Stimulated activated CD4-positive, alpha-beta T cell treated with anti-CD3 and anti-CD28 coated beads, Interleukin-1b, Interleukin-23, amount 100 ng/mL, for 1 hour (primary cell): ENCODE measurements around the gene TNNT1.
A peak's percentile ranks its signal among the peaks of the same experiment; 100 is the strongest.
"Not testable (repeated sequence)": the region's sequence is repeated elsewhere in the genome, so short reads cannot be mapped to it uniquely, and the experiment has no call there.

Experiments used
- DNase-seq, 2 donors: peaks; one replicate each; pipeline ENCODE4 v3.0.0-alpha.2; 2020; ENCODE audit warnings: low read depth in 2 of 2

The TNNT1 gene, protein sequence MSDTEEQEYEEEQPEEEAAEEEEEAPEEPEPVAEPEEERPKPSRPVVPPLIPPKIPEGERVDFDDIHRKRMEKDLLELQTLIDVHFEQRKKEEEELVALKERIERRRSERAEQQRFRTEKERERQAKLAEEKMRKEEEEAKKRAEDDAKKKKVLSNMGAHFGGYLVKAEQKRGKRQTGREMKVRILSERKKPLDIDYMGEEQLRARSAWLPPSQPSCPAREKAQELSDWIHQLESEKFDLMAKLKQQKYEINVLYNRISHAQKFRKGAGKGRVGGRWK

DNA sequence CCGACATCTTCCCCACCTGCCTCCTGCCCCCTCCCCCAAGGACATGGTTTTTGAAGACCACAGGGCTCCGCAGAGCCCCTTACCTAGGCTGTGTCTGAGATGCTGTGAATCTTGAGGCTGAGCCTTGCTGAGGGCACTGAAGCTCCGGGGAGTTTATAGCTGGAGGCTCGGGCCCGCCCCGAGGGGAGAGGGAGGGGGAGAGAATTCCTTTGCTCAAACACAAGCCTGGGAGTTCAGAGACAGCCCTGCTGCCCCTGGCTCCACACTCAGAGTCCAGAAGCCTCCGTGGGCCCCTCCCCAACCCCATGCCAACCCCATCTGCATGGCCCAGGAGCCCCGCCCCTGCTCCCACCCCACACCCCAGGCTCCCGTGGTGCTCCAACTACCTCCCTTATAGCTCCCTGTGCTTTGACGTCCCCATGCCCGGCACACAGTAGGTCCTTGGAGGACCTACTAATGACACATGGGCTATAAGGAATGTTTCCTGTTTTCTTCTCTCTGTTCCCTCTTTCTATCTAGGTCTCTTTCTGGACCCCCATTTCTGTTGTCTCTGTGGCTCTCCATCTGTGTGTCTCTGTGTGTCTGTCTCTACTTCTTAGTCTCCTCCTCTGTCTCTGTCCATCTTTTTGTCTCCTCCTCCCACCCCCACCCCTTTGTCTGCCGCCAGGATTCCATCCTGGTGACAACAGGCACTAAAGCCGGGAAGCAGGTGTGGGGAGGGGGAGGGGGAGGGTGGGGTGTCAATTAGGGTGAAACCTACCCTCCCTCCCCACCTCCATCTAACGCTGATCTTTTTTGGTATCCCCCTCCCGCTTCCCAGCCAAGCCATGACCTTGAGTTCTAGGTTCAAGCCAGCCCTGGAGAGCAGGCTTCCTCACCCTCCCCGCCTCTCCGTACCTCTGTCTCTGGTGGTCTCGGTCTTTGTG is at the start of gene TNNT1:
Gene TNNT1, minus strand, starts transcription at position 129 of the 926 bp plus-strand sequence. CDS start 2,049 bp downstream, outside the sequence.
- no peak for DNase-seq

GRCh38 chr19:55198651-55199050 is 49.6 kb upstream of the TNNT1 start:
- no peak for DNase-seq

DNA sequence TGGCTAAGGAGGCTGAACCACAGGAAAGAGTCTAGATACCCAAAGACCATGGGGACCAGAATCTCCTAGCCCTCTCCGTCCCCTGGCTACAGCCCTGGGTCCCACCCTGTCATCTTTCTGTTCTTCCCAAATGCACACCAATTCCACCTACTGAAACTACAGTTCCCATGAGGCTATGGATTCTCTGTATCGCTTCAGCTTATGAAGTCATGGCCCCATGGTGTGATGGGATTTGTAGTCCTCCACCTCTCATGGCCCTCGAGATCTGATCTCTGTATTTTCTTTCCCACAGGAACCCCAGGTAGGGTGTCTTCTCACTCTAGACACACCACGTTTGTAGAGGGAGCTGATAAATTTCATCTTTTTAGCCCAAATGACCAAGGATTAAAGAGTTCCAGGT is 48.5 kb upstream of the TNNT1 start:
- no peak for DNase-seq

DNA sequence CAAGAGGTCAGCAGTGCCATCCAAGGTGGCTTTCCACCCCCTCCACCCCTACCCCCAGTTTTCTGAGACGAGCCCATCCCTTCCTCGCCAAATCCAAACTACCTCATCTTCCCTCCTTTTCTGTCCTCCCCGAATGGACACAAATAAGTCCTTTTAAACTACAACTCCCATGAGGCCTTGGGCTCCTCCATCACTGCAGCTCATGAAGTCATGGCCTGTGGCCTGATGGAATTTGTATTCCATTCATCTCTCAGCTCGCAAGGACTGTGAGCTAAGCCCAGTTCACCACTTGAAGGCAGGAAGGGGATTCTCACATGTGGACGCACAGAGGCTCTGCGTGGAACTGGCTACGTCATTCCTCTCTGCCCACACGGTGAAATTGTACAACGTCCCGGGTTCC is 47.8 kb upstream of the TNNT1 start:
- DNase-seq = no peak

DNA sequence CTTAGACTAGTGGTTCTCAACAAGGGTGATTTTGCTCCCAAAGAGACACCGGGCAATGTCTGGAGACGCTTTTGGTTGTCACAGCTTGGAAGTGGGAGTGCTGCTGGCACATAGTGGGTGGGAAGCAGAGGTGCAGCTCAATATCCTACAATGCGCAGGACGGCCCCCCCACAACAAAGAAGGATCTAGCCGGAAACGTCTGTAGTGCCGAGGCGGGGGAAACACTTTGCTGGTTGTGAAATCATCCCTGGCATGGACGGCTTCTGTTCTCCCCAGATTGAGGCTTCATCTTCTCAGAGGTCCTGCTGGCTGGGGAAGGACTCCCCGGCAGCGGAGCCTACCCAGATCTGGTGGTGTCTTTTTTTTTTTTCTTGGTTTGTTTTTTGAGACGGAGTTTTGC is 44.5 kb upstream of the TNNT1 start:
- DNase-seq = no peak

DNA sequence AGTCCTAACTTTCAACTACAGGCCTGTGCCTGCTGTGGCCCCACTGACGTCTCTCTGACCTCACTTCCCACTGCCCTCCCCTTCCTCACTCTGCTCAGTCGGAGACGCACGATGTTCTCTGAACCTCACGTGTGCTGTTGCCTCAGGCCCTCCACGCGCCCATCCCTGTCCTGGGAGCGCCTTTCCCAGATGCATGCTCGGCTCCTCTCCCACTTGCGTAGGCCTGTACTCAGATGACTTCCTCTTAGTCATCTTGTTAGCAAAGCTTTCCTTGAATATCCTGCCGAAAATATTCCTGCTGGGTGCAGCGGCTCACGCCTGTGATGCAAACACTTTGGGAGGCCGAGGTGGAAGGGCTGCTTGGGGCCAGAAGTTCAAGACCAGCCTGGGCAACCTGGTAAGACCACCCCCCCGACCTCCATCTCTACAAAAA is 40.4 kb upstream of the TNNT1 start:
- no peak for DNase-seq

DNA sequence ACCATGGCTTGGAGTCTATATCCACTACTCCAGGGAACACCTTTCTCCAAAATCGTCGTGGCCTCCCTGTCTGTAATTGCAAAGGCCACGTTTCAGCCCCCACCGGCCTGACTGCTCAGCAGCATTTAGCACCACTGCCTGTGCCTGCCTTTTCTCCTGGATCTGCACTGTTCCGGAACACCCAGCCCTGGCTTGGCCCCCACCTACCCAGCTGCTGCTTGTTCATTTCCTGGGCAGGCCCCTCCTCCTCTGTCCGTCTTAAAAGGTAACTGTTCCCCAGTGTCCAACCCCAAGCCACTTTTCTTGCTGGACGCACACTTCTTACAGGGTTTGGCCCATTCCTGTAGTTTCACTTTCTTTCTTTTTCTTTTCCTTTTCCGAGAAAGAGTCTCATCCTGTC is 39.6 kb upstream of the TNNT1 start:
- DNase-seq = no peak

DNA sequence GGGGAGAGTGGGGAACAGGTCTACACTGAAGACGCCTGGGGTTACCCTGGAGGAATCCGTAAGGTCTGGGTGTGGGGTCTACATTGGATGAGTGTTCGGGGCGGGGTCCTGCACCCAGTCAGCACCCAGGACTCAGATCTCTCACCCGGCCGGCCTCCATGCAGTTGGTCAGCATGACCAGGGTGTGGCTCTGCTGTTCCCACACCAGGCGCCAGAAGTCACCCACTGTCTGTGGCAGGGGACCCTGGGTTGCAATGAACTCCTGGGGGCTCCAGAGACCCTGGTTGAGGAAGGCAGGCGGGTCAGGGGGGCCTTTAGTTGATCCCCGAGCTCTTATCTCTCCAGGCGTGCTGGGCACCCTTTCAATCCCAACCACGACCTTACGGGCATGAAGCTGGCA is 37.1 kb upstream of the TNNT1 start:
- DNase-seq = no peak

GRCh38 chr19:55181740-55182139 is 32.7 kb upstream of the TNNT1 start:
- no peak for DNase-seq

GRCh38 chr19:55179606-55180484 is 30.8 kb upstream of the TNNT1 start, which contains the start of gene SYT5:
SYT5 (minus strand) TSS chr19:55180289; CDS start chr19:55179041, 1,248 bp downstream.
- DNase-seq = peak; percentile 10 to 50

GRCh38 chr19:55178781-55179599 is 30.0 kb upstream of the TNNT1 start:
- DNase-seq = peak; percentile 74 to 87

GRCh38 chr19:55176076-55176475 is 27.1 kb upstream of the TNNT1 start:
- DNase-seq = no peak

DNA sequence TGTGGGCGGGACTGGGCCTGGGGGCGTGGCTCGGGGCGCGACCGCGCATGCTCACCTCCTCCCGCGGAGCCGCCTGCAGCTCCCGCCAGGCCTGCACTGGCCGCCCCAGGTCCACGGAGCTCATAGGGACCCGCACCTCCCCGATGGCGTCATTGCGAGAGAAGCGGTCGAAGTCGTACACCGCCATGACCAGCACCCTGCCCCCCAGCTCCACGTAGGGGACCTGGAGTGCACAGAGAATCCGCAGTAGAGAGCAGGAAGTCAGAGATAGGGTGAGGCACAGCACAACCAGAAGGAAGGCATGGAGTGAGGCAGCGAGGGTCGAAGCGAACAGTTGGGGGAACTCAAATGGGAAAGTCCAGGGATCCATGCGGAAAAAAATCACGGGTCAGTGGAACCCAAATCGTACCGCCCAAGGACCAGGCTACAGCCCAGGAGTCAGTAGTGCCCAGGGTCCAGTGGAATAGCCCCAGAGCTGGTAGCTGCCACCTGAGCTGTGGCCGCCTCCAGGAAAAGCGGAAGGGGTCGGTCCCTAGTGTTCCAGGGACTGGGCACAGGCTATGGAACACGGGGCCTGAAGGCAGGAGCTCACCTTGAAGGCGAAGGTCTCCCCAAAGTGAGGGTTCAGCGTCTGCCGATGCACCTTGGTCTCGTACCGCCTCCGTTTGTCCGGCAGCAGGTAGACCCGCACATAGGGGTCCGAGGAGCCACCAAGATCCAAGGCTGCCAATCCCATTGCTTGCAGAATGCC is 26.3 kb upstream of the TNNT1 start:
- no peak for DNase-seq

DNA sequence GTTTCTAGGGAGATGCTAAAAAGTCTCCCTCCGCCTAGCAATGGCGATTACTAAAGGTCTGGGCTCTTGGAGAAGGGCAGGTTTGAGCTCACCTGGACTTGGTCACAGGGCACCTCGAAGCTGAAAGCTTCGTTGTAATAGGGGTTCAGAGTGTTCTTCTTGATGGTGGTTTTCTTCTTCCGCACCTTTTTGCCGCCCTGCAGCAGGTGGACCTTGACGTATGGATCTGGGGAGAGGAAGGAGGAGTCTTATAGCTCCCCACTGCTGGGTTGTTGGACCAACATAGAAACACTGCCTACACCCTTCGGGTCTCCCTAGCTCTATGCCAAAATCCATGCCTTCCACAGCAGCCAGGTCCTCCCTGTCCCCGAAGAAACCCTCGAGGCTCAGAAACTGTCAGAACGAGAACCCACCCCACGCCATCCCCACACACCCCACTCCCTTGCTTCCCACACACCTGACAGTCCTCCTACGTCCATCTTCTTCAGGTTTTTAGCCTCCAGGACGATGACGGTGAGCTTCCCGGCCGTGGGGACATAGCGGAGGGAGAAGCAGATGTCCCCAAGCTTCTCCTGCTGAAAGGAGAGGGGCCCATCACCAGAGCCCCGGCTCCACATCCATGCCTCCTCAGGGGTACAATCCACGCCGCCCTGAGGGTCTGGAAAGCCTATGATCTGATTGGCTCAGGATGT is 25.6 kb upstream of the TNNT1 start:
- DNase-seq = no peak

DNA sequence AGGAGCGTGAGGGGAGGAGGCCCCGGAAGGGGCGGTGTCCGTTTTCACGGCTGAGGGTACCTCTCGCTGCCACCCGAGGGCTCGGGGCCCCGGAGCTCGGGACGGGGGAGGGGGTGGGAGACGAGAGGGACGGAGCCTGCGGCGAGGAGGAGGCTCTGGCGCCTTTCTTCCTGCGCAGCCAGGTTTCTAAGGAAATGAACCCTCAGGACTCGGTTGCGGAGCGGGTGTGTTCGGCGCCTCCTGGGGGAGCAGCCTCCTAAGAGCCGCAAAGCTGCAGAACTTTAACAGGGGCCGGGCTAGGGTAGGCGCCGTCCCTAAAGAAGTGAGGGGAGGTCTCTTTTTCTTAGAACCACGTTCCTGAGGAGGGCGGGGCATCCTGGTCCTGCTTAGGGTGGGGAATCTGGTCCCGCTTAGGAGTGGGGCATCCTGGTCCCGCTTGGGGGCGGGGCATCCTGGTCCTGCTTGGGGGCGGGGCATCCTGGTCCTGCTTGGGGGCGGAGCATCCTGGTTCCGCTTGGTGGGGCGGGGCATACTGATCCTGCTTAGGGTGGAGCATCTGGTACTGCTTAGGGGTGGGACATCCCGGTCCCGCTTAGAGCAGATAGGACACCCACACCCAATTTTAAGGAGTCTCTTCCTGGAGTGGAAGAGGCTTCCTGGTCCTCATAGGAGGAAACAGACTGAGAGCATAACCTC is 24.9 kb upstream of the TNNT1 start:
- no peak for DNase-seq

- no peak for DNase-seq
These were observed 24.2 kb upstream of the TNNT1 start for GRCh38 chr19:55173186-55173713.

- no peak for DNase-seq
These were observed 23.7 kb upstream of the TNNT1 start for GRCh38 chr19:55172741-55173140.

DNA sequence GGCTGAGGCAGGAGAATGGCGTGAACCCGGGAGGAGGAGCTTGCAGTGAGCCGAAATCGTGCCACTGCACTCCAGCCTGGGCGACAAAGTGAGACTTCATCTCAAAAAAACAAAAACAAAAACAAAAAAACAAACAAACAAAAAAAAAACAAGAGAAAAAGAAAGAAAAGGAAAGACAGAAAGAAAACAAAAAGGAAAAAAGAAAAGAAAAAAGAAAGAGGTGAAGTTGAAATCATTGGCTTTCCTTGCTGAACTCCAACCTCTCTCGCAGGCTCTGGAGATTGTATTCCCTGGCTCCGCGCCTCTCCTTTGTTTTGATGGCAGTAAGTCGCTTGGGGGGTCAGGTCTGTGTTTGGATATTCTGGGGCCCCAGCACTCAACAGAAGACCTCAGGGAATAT is 23.3 kb upstream of the TNNT1 start:
- not testable (repeated sequence) for DNase-seq

- DNase-seq = no peak
These were observed 22.4 kb upstream of the TNNT1 start for GRCh38 chr19:55171440-55171839.
